Measurements from ENCODE around the gene CRYBG1.
"Not testable (repeated sequence)": the region's sequence is repeated elsewhere in the genome, so short reads cannot be mapped to it uniquely, and the experiment has no call there.

The CRYBG1 gene

GRCh38 chr6:106586815-106587415, 226.4 kb downstream of the CRYBG1 start:
- no peak overlapping the region for H3K4me3 ChIP-seq (ENCODE audit: low read depth, low read length)
- no peak for TF ChIP-seq CTCF (IDR thresholded peaks at IDR 0.05; ENCODE audit: borderline replicate concordance, insufficient read depth, low read depth, low read length)

- not testable (repeated sequence) for H3K4me3 ChIP-seq (ENCODE audit: low read depth, low read length)
These were observed 228.4 kb downstream of the CRYBG1 start for GRCh38 chr6:106588937-106589336.

- no peak overlapping the region for H3K4me3 ChIP-seq (ENCODE audit: low read depth, low read length)
- no peak for TF ChIP-seq CTCF (IDR thresholded peaks at IDR 0.05; ENCODE audit: borderline replicate concordance, insufficient read depth, low read depth, low read length)
These were observed 230.8 kb downstream of the CRYBG1 start for GRCh38 chr6:106591111-106591825.

GRCh38 chr6:106599440-106599839, 238.9 kb downstream of the CRYBG1 start:
- TF ChIP-seq CTCF (IDR thresholded peaks at IDR 0.05; ENCODE audit: borderline replicate concordance, insufficient read depth, low read depth, low read length), result no peak

GRCh38 chr6:106600329-106600728, 239.8 kb downstream of the CRYBG1 start:
- H3K4me3 ChIP-seq (ENCODE audit: low read depth, low read length), result no peak overlapping the region
- no peak for TF ChIP-seq CTCF (IDR thresholded peaks at IDR 0.05; ENCODE audit: borderline replicate concordance, insufficient read depth, low read depth, low read length)

More at GRCh38 chr6:106599440-106599839, 238.9 kb downstream of the CRYBG1 start:
- no peak overlapping the region for H3K4me3 ChIP-seq (ENCODE audit: low read depth, low read length)

- TF ChIP-seq CTCF (IDR thresholded peaks at IDR 0.05; ENCODE audit: borderline replicate concordance, insufficient read depth, low read depth, low read length), result peak; percentile 52; the same call in 1 of the 2 replicates
- no peak overlapping the region for H3K4me3 ChIP-seq (ENCODE audit: low read depth, low read length)
These were observed 247.7 kb downstream of the CRYBG1 start for GRCh38 chr6:106608080-106608668.

GRCh38 chr6:106609699-106610098, 249.2 kb downstream of the CRYBG1 start:
- no peak overlapping the region for H3K4me3 ChIP-seq (ENCODE audit: low read depth, low read length)
- peak; percentile 57 for TF ChIP-seq CTCF (IDR thresholded peaks at IDR 0.05; ENCODE audit: borderline replicate concordance, insufficient read depth, low read depth, low read length)
